ENCODE data around the gene CDO1.
"Not testable (repeated sequence)": the region's sequence is repeated elsewhere in the genome, so short reads cannot be mapped to it uniquely, and the experiment has no call there.

Gene CDO1

DNA sequence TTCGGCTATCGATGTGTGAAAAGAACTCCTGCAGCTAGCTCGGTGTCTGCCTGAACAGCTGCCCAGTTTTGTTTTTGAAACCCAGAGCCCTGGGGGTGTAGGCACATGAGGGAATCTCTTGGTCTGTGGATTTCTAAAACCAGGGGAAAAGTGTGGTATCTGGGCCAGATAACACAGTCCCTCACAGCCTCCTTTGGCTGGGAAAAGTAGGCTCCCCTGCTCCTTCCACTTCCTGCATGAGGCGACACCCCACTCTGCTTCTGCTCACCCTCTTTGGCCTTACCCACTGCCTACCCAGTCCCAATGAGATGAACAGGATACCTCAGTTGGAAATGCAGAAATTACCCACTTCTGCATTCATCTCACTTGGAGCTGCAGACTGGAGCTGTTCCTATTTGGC, 9.5 kb upstream of the CDO1 start:
- no peak for DNase-seq

DNA sequence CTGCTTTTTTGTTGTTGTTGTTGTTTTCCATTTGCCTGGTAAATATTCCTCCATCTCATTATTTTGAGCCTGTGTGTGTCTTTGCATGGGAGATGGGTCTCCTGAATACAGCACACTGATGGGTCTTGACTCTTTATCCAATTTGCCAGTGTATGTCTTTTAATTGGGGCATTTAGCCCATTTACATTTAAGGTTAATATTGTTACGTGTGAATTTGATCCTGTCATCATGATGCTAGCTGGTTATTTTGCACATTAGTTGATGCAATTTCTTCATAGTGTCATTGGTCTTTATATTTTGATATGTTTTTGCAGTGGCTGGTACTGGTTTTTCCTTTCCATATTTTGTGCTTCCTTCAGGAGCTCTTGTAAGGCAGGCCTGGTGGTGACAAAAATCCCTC, 8.5 kb upstream of the CDO1 start:
- DNase-seq = not testable (repeated sequence)

DNA sequence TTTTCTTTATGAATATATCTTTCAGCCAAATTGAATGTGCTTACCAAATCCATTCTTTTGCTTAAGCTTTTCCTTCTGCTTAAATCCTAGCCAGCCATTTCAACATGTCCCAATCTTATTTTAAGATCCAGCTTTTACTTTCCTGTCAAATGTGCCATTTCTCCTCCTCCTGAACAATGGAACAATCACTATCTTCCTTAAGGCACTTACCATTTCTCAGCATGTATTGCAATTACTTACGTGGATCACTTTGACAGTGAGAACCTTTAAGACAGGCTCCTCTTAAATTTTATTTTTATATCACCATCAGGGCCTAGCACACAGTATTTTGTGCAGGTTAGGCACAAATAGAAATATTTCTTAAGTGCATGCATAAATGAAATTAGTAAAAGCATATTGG, 4.4 kb upstream of the CDO1 start:
- no peak for DNase-seq

DNA sequence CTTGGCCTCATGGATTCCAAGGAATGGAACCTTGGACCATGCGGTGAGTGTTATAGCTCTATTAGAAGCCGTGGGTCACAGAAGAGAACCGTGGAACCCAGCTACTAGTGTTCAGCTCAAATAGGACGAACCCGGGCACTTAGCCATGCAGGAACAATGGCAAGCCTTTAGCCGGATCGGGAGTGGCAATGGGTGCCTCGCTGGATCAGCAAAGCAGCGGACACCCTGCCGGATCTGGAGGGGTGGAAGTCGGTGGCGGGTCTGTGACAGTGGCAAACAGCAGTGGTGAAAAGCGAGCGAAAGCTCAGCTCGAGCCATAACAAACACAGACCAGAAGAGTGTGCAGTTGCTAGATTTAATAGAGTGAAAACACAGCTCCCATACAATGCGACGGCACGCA, 2.4 kb upstream of the CDO1 start:
- no peak for DNase-seq

DNA sequence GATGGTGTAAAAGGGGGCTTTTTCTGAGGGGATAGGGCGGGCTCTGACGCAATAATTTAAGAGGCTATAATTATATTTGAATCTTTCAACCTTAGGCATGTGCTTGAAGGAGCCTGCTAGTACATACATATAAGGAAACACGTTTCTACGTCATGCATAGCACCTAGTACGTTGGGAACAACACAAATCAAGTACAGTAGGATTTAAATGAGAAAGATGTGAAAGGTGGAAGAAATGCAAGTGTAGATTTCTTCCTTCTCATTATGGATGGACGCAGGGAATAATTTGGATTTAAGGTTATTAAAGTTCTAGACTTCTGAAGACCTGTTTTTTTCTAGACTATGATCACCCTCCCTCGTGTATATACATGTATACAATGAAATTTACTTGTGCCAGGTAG, 927 bp upstream of the CDO1 start:
- DNase-seq = no peak

DNA sequence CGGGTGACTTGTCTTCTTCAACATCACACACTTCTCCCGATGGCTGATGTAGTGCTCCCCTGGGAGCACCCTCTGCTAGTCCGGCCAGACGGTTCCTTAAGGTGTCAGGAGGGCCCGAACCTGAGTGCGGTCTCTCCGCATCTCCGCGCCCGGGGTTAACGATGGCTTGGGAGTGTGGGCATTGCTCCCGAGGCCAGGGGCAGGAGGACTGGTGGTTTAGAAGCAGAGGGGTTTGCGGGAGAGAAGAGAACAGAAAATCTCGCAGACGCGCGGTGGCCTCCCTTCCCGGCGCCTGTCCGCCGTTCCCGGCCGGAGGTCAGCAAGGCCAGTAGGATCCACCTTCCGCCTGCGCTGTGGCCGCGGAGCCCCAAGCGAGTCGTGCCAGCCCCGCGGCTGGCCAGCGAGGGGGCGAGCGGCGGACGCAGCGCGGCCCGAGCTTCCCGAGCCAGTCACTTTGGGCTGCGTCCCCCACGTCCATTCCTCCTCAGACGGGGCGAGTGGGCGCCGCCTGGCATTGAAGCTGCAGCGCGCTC, 700 bp downstream of the CDO1 start:
- DNase-seq = no peak

DNA sequence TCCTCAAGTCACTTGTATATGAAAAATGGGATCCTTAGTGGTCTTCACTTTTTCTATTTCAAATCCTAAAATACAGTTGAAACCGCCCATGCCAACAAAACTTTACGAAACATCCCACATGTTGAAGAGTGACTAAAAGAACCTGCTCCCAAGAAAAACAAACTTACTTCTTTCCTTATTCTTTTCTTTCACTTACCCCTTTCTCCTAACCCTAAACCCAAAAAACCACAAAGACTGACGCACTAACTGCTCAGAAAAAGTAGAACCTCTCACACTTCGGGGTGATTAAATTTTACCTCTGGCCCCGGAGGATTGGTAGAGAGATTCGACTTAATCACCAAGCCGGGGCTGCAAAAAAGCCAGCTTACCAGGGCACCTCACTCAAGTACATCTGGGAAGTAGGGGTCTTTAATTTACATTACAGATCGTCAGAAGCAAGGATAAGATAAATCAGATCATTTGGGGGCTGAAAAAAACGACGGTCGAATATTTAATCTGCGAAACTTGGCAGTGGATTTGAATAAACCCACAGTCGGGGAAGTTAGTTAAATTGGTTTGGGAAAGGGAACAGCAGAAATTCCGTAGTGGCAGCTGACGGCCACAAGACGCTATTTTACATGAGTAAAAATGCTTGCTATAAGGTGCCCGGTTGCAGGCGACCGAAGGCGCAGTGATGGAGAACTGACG, 1.3 kb downstream of the CDO1 start:
- DNase-seq = no peak

DNA sequence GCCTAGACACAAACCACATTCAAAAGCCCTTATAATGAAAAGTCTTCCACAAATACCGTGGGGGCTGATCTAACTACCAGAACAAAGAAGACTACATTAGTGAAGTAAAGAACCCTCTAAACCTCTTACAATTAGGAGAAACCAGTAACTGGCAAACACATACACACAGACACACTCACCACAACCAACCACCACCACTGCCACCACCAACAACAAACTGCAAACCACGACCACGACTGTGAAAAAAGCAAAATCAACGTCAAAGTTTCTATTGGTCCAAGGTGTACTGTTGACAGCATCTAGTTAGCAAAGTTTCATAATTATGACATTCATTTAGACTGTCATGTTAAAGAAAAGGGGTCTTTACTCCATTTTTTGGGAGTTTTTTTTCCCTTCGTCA, 2.7 kb downstream of the CDO1 start:
- no peak for DNase-seq

DNA sequence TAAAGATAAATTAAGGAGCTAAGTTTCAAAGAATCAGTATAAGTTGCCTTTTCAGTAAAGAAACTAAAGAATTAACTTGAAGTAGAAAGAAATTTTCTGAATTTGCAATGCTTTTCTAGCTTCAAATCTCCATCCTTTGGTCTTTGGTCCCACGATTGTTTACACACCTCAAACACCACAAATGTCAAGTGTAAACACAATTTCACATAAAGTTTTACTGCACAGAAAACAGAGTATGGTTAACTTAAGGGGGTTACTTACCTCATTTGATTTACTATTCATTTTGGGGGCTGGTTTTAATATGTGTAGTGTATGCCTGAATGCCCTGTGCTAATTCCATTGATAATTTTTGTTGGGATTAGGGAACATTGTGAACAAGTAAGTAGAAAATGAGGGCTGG, 4.1 kb downstream of the CDO1 start:
- no peak for DNase-seq

DNA sequence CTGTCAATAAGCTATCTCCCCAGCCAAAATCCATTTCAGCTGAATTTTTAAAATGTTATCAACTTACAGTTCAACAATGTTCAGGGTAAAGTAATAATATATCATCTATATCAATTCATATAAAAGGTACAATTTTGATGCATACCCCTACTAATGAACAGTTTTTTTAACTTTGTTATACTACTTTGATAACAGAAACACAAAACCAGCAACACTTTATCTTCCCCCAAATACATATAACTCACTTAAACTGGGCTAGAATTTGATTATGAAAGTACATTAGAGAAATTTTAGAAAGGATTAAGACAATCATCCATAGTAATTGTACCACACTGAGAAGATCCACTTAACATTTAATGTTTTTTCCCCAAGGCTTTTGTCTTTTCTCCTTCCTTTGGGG, 5.1 kb downstream of the CDO1 start:
- no peak for DNase-seq

DNA sequence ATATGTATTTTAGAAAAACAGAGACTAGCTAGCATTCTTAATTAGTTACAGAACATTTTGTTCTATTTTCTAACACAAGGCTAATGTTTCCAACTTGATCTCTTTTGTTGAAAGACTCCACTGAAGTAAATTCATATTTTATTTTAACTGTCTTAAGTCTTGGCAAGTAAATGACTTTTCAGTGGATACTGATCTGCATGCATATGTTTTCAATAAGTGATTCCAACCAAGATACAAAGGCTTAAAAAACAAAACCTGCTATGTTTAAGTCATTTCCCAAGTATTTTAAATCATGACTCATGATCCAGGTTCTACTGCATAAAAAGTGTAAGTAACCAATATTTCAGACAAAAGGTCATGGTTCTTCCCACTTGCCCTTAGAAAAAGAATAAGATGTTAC, 5.7 kb downstream of the CDO1 start:
- DNase-seq = no peak

DNA sequence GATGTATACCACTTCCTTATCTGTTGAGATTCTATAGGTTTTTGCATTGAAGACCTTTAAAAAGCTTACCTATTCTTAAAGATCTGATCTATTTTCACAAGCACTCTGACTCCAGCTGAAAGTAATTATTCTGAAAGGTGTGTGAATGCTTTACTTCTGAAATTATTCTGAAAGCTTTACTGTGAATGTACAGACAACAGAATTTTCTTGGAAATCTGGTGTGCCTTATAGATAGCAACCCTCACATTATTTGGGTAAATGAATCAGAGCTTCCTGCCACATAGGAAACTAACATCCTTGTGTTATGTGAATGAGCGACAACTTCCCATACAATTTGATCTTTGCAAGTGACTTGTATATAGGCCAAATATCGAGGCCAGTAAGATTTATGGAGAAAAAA, 6.5 kb downstream of the CDO1 start:
- no peak for DNase-seq

DNA sequence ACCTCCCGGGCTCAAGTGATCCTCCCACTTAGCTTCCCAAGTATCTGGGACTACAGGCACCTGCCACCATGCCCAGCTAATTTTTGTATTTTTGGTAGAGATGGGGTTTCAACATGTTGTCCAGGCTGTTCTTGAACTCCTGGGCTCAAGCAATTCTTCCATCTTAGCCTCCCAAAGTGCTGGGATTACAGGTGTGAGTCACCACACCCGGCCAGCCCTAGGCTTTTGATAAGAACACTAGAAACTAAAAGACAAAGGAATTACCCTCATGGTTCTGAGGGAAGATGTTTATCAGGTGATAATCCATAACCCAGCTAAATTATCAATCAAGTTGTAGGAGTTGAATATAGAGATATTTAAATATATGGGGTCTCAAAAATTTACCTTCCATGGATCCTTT, 8.4 kb downstream of the CDO1 start:
- not testable (repeated sequence) for DNase-seq

DNA sequence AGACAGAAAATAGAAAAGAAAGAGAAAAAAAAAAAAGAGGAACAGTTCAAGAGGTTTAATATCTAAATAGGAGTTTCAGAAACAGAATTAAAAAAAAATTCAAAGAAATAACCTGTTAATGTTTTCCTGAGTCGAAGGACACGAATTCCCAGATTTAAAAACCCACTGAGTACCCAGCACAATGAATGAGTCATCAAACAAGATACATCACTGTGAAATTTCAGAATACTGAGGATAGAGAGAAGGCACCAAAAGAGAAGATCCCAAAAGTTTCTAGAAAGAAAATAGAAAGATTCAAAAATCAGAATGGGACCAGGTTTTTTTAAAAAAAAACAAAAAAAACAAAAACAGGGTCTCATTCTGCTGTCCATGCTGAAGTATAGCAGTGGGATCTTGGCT, 8.8 kb downstream of the CDO1 start:
- no peak for DNase-seq

DNA sequence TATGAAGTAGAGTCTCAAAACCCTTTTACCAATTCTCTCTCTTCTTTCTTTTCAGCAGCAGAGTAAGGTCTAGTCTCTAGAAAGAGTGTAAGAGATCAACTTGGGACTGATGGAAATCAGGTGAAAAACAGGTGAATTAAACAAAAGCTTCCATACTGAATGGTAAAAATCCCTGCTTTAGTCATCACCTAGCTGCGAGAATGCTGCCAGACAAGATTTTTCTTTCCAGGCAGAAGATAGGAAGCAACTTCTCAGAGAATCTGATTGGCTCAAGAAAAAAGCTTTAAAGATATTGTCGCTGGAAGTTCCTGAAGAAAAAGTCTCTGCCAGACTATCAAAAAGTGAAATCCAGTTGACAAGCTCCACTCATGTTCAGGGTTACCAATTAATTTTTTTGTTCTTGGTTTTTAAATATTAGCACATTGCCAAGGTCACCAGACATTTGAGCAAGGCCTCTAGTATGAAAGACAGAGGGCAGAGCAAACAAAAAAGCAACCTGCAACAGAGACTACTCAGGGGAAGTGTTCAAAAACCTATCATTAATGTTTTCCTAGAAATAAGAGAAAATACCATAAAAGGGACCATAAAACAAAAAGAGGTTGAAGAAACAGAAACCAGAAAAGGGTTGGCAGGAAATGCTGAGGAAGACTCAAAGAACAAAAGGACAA, 9.3 kb downstream of the CDO1 start:
- no peak for DNase-seq

DNA sequence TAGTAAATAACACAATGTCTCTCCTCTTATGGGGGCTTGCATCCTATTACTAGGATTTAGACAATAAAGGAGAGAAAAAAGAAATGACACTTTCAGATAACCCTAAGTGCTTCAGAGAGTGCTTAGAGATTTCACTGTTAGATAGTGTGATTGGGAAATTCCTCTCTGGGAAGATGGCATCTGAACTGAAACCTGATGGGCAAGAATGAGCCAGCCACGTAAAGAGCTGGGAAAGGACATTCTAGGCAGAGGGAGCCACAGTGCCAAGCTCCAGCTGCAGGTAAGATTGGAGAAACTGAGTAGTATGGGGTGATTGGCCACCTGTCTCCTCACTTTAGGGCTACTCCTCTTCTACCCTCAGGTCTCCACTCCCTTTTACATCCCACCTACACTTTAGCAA, 14.5 kb downstream of the CDO1 start:
- DNase-seq = no peak

DNA sequence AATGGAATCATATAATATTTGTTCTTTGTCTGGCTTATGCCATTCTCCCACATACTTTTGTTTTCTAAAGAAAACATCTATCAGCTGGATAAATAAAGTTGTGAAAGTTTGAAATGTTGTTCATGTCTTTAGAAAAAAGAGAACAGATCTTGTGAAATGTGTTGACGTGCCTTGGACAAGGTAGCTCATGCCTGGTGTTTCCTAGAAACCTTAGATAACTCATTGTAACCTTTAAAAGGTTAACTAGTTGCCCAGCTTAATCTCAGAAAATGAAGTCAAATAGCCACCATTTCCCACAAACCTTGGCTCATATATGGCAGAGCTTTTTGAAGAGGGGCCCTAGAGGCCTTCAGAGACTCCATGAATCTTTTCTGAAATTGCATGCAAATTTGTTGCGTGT, 15.3 kb downstream of the CDO1 start:
- DNase-seq = no peak

DNA sequence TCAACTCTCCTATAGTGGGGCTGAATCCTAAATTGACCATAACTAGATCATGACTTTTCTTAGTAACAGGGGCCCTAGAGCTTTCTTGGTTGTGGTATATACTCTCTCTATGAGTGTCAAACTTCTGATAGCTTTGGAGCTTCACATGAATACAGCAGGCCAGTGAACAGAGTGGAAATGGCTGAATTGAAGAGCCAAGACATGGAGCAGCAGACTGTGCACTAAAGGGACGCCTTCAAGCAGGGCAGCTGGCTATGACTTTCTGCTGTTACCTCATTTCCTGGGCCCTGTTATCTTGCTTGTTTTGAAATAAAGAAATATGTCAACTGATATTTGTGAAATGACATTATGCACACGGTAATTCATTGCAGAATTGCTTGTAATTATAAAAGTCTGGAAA, 16.4 kb downstream of the CDO1 start:
- DNase-seq = no peak

DNA sequence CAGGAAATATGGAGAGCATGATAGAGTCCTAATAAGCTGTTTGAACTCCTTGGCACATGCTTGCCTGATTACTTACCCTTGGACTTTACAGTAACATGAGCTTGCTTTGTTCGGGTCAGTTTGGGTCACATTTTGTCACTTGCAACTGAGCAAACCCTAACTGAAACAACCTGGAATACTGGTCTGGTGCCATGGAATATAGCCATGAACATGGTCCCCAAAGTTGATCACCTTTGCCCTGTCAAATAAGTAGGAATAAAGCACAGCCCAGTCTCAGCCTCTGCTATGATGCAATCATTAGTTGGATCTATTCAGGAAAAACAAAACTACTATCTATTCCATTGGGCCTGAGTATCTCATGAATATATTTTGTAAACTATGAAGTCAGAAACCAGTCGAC, 18.2 kb downstream of the CDO1 start:
- no peak for DNase-seq

DNA sequence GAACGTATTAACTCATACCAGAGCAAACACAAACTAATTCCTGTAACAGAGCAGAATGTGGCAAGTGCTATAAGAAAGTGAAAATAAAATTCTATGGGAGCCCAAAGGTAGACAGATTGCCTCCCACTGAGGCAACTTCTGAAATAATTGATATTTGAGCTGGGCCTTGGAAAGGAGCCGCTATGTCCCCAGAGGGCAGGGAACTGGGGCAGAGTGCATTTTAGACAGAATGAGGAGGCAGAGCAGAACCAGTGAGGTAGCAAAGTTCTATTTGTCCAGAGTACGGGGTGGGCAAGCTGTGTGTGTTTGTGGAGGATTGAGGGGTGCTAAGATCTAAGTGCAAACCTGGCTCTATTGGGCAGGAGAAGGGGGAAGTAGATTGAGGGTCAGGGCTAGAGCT, 19.8 kb downstream of the CDO1 start:
- DNase-seq = no peak

DNA sequence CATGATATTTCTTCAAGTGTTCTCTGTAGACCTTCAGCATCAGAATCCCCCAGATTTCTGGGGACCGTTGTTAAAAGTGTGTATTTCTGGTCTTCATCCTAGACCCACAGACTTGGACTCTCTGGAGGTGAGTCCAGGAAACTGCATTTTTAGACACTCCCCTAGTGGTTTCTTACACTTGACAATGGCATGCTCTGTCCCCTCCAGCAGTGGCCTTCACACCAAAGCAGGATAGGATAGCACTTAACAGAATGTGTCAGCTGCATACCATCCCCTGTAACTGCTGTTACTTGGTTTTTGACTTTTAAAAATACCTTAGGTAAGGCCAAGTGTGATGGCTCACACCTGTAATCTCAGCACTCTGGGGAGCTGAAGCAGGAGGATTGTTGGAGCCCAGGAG, 20.8 kb downstream of the CDO1 start:
- DNase-seq = no peak

DNA sequence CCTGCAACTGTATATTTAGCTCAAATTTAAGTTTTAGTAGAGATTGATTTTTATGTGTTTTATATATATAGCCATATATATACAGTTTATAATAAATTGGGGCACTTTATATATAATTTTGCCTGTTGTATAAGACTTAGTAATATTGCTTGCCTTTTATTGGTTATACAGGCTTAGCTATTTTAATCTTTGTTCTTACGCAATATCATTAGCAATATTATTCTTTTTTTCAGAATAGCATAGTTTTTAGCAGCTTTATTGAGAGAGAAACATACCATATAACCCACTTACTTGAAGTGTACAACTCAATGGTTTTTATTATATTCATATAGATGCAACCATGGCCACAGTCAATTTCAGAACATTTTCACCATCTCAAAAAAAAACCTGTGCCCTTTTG, 28.0 kb downstream of the CDO1 start:
- no peak for DNase-seq

DNA sequence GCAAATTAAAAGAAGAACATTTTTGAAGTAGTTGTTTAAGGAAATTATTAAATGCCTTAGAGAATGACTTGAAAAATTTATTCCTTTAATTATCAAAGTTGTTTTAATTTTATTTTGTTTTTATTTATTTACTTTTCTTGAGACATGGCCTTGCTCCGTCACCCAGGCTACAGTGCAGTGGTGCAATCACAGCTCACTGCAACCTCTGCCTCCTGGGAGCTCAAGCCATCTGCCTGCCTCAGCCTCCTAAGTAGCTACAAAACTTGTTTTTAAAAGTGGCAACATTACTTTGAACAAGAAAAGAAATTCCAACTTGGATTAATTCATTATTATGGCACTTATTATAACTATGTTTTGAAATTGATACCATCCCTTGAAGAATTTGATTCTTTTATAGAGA, 29.0 kb downstream of the CDO1 start:
- DNase-seq = no peak

DNA sequence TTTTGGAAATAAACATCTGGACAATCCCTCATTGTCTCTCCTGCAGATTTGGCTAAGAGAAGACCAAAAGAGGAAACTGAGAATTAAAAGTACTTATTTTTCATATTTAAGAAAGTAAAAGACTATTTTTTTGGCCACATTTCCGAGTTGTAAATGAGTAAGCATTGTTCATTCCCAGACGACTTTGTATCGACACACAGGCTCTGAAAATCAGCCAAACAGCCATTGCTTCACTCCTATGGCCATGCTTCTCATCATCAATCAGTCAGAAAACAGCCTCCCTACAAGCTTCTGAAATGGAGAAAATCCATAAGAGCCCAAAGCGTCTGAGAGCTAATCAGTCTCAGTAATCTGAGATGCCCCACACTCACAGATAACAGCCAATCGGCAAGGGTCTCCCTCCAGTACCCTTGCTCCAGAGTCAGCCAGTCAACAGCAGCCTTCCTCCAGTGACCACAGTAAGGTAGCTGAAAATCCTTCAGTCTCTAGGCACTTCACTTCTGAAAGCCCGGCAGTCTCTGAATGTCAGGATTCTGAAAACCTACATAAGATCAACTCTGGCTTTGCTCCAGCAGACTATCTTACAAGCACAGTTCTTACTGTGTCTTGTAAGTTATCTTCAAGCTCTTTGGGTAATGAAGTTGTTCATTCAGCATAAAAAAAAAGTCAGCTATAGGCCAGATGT, 30.9 kb downstream of the CDO1 start:
- no peak for DNase-seq
